GM21576 (cell line): ENCODE data around the gene ADAMTS14.
"Not testable (repeated sequence)": the region's sequence is repeated elsewhere in the genome, so short reads cannot be mapped to it uniquely, and the experiment has no call there.

ENCODE experiments used
- ATAC-seq: cut with Tn5 transposase; IDR thresholded peaks from one replicate; pipeline ENCODE4 v1.9.1; 2021; ENCODE audit warnings: mild to moderate bottlenecking, moderate library complexity; ENCODE audit not compliant: unreplicated experiment

ADAMTS14 gene

GRCh38 chr10:70655316-70655715 is 17.0 kb upstream of the ADAMTS14 start:
- no peak for ATAC-seq

- peak; percentile 80 for ATAC-seq
These were observed 15.8 kb upstream of the ADAMTS14 start for GRCh38 chr10:70656489-70656888.

- ATAC-seq: no peak
These were observed 15.3 kb upstream of the ADAMTS14 start for GRCh38 chr10:70657041-70657440.

DNA sequence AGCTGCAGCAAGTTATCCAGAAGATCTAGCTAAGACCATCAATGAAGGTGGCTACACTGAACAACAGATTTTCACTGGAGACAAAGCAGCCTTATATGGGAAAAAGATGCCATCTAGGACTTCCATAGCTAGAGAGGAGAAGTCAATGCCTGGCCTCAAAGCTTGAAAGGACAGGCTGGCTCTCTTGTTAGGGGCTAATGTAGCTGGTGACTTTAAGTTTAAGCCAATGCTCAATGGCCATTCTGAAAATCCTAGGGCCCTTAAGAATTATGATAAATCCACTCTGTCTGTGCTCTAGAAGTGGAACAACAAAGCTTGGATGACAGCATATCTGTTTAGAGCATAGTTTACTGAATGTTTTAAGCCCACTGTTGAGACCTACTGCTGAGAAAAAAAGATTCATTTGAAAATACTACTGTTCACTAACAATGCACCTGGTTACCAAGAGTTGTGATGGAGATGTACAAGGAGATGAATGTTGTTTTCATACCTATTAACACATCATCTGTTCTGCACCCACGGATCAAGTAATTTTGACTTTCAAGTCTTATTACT is 13.6 kb upstream of the ADAMTS14 start:
- ATAC-seq: no peak

GRCh38 chr10:70659306-70659705 is 13.0 kb upstream of the ADAMTS14 start:
- no peak for ATAC-seq

- ATAC-seq: no peak
These were observed 11.6 kb upstream of the ADAMTS14 start for GRCh38 chr10:70660722-70661121.

- ATAC-seq: no peak
These were observed 10.5 kb upstream of the ADAMTS14 start for GRCh38 chr10:70661623-70662361.

GRCh38 chr10:70662362-70663220 is 9.7 kb upstream of the ADAMTS14 start:
- ATAC-seq: no peak

GRCh38 chr10:70663458-70664409 is 8.6 kb upstream of the ADAMTS14 start:
- ATAC-seq: not testable (repeated sequence)

DNA sequence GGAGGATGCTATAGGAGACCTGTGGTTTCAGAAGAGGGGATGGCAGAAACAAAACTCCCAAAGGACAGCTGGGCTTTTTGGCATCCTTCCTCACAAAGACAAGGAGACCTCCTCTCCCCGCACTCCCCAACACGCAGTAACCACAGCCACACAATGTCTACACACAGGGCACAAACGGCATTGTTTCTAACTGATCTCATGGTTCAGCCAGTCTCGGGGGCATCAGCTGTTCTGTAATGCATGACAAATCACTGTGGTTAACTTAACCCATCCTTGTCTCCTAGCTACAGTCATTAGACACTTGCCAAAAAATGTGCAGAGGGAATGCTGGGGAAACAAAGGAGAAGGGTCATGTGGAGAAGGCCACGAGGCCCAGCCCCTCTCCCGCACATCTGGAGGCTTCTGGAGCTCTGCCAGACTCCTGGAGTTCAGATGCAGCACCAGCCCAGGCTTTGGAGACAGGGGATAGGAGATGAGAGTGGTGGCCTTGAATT is 7.6 kb upstream of the ADAMTS14 start:
- no peak for ATAC-seq

- no peak for ATAC-seq
These were observed 5.1 kb upstream of the ADAMTS14 start for GRCh38 chr10:70666960-70667798.

DNA sequence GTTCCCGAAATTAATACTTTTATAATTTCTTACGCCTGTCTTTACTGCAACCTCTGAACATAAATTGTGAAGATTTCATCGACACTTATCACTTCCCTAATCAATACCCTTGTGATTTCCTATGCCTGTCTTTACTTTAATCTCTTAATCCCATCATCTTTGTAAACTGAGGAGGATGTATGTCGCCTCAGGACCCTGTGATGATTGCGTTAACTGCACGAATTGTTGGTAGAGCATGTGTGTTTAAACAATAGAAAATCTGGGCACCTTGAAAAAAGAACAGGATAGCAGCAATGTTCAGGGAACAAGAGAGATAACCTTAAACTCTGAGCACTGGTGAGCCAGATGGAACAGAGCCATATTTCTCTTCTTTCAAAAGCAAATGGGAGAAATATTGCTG is 4.5 kb upstream of the ADAMTS14 start:
- ATAC-seq: not testable (repeated sequence)

DNA sequence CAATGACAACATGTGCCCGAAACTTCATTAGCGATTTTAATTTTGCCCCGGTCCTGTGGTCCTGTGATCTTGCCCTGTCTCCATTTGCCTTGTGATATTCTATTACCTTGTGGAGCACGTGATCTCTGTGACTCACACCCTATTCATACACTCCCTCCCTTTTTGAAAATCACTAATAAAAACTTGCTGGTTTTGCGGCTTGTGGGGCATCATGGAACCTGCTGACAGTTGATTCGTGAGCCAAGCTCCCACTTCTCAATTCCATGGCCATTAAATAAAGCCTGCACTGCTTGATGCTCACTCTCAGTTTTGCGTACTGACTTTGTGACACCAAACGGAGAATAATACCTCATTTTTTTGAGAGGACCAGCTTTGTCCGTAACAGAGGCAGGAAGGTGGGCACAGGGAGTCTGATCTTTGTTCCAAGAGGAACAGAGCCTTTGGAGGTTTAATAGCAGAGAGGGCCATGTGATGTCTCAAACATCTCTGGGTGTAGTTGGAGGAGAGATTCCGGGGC is 3.8 kb upstream of the ADAMTS14 start:
- no peak for ATAC-seq

GRCh38 chr10:70669015-70669414 is 3.3 kb upstream of the ADAMTS14 start:
- no peak for ATAC-seq

- ATAC-seq: no peak
These were observed 2.5 kb upstream of the ADAMTS14 start for GRCh38 chr10:70669732-70670317.

DNA sequence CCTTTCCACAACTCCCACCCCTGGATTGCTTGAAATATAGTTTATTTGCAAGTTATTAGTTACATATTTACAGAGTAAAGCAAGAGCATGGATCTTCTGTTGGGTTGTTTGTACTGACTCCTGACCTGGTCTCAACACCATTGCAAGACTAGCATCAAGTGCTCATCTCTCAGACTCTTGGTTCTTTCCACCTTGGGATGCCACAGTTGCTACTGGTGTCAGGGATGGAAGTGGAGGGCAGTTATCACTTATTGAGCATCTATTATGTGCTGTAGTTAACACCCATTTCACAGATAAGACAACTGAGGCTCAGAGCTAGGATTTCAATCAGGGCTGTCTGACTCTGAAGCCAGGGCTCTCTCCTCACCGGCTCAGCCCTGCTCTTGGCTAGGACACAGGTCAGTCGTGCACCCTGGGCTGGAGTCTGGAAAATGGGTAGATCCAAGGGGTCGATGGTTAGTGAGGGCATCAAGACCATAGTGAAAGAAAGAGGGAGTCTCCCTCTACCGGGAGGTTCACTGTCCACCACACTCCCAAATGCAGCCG is 614 bp upstream of the ADAMTS14 start:
- ATAC-seq: no peak

DNA sequence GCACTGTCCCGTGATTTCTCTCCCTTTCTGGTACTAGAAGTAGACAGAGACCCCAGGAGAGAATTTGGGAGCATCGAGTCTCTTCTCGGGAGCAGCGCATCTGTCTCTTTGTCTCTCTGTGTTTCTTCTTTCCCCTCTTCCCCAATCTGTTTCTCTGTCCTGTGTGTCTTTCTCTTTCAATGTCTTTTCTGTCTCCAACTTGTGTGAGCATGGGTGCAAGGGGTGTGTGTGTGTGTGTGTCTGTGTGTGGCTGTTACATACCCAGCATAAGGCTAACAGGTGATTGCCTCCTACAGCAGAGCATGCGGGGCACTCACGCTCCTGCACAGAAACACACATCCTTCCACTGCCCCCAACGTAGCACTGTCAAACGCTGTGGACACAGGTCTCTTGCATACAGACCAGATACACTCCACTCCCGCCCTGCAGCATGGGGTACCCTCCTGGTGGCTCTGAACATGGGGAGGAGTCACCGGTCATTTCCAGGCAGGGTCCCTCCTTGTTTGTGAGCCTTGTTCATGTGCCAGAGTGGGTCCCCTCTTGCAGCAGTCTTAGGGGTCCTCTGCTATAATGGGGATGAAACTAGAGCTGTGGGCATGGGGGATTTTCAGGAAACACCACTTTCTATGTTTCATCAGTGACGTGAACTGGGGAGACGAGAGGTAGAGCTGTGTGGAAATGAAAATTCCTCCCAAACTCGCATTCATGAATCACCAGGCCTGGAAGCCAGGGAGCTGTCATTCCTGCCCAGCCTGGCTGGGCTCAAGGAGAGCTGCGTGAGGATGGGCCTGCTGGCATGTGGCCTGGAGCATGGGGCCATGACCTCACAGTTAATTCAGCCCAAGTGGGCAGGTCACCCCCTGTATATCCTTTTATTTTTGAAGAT is 980 bp downstream of the ADAMTS14 start:
- ATAC-seq: no peak
